Gastroesophageal sphincter (tissue), 3 donors: Measurements from ENCODE around the gene DYSF.

Experiments used
- CTCF ChIP-seq, 4 experiments: fragments of 200-600 bp in 2 of 4; fragments of 450-650 bp in 2 of 4; sonication (generic) in 1 of 4; IDR thresholded peaks; one replicate each; pipeline ENCODE4 v1.5.1; 2017 to 2019; ENCODE audit warnings: antibody characterized with exemption in 4 of 4, mild to moderate bottlenecking in 2 of 4, moderate library complexity in 2 of 4
- POLR2A ChIP-seq, 2 donors: fragments of 450-650 bp; IDR thresholded peaks; one replicate each; pipeline ENCODE4 v1.6.1; 2017; ENCODE audit warnings: antibody characterized with exemption in 2 of 2, mild to moderate bottlenecking in 2 of 2, moderate library complexity in 1 of 2

GRCh38 chr2:71619230-71619741, 165.9 kb downstream of the DYSF start:
- TF ChIP-seq CTCF (IDR thresholded peaks at IDR 0.05) (no peak), POLR2A (IDR thresholded peaks at IDR 0.05) (no peak)
